HG03196 (cell line): ENCODE data around the gene OR2T12.
"Not testable (repeated sequence)": the region's sequence is repeated elsewhere in the genome, so short reads cannot be mapped to it uniquely, and the experiment has no call there.

Experiments used
- ATAC-seq: cut with Tn5 transposase; IDR thresholded peaks from one replicate; pipeline ENCODE4 v1.9.1; 2021; ENCODE audit not compliant: unreplicated experiment

The OR2T12 gene

GRCh38 chr1:248303324-248303723 is at the start of gene OR2T12:
OR2T12 (minus strand) TSS chr1:248303424; CDS start chr1:248295578, 7,846 bp downstream.
- ATAC-seq: no peak

- ATAC-seq: no peak
These were observed 45.3 kb upstream of the OR2T12 start, which contains the start of gene OR14C36 for GRCh38 chr1:248348475-248348874. OR14C36 (plus strand) TSS chr1:248348775; CDS start chr1:248348775, 0 bp downstream.

GRCh38 chr1:248343451-248343850 is 40.2 kb upstream of the OR2T12 start:
- no peak for ATAC-seq

GRCh38 chr1:248324468-248324867 is 21.2 kb upstream of the OR2T12 start, which contains the start of gene OR2M7:
OR2M7 (minus strand) TSS chr1:248324568; CDS start chr1:248324568, 0 bp downstream.
- no peak for ATAC-seq

- no peak for ATAC-seq
These were observed 13.6 kb upstream of the OR2T12 start for GRCh38 chr1:248316796-248317195.

DNA sequence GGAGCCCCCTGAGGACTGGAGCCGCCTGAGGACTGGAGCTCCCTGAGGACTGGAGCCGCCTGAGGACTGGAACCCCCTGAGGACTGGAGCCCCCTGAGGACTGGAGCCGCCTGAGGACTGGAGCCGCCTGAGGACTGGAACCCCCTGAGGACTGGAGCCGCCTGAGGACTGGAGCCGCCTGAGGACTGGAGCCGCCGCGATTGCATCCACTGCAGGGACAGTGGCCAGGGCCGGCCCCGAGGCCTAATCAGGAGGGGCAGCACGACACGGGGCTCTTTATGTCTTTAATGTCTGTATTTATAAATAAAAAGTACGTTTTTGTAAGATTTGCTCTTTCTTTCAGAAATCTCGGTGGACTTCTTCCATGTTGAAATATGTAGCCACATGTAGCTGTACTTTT is 3.5 kb upstream of the OR2T12 start:
- not testable (repeated sequence) for ATAC-seq

DNA sequence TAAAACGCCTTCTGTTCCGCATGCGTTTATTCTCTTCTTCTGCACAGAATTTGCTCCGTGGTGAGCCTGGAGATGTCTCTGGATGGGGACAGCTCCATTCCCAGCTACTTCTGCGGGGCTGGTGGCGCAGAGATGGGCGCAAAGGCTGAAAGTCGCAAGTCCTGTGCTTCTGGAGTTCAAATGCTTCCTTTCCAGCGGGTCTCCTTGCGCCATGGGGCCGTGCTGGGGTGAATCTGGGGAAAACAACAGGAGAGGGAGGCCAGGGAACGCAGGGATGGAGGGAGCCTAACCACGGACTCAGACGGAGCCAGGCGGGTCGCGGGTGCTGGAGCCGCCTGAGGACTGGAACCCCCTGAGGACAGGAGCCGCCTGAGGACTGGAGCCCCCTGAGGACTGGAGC is 2.9 kb upstream of the OR2T12 start:
- no peak for ATAC-seq

DNA sequence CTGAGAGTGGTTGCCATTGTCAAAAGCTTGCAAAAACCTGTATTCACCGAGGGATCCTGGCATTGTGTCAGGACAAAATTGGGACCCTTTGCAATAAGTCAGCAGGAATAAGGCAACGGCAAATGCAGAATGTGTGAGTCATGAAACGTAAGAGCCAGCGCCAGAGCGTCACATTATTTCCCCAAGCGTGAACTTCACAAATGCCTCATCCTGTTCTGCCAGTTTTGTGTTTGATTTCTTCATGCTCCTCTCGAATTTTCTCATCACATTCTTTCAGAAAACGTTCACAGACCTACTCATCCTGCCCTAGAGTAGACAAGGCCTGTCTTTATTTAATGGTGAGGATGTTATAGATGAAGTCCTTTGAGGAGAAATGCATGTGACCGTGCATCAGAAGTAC is 2.4 kb upstream of the OR2T12 start:
- not testable (repeated sequence) for ATAC-seq

GRCh38 chr1:248288391-248288790 is 14.8 kb downstream of the OR2T12 start:
- no peak for ATAC-seq

DNA sequence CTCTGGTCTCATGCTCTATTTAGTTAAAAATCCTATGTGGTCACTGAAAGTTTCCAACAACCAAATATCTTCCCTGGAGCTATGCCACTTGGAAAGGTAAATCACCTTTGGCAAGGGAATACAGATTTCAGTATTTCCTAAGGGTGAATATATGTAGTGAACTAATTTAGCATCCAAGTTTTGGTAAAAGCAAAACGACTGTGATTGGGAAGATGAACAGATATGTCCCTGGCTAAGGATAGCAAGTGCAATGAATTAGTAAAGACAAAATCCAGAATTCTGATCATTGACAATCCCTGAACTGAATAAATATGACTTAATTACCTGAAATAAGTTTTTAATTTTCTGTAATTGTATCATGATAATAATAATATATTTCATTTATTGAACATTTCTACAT is 25.3 kb downstream of the OR2T12 start, which contains the start of gene OR2T33:
Gene OR2T33, minus strand, starts transcription at position 101 of the 400 bp plus-strand sequence. CDS start 4,162 bp downstream, outside the sequence.
- ATAC-seq: no peak

- ATAC-seq: not testable (repeated sequence)
These were observed 30.0 kb downstream of the OR2T12 start for GRCh38 chr1:248273225-248273624.

DNA sequence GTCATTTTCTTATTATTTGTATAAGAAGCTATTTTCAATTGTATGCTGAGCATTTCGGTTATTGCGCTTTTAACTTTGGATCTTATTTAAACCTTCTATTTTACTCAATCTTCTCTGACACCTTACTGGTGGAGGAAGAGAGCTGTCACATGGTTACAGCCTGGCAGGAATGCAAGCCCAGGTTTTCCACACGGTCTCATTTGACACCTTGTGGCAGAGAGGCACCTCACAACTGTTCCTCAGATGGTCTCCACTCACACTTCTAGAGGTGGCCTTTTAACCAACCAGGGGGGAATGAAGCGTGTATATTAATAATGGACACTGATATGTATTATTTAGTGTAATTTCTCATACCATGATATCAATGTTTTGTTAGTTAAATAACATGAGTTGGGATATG is 35.0 kb downstream of the OR2T12 start:
- ATAC-seq: no peak

GRCh38 chr1:248259309-248259708 is 43.9 kb downstream of the OR2T12 start:
- not testable (repeated sequence) for ATAC-seq

- peak; percentile 76 for ATAC-seq
These were observed 60.0 kb downstream of the OR2T12 start for GRCh38 chr1:248243204-248243603.
